ENCODE results near the gene PRSS57. TPM values are rescaled to one million over a fixed set of nuclear protein-coding genes. Genes with fewer than 3 reads are reported as not detected.
"Not testable (repeated sequence)": the region's sequence is repeated elsewhere in the genome, so short reads cannot be mapped to it uniquely, and the experiment has no call there.

PRSS57 gene
- total RNA-seq, 1 donor from 2014 or later = not detected

DNA sequence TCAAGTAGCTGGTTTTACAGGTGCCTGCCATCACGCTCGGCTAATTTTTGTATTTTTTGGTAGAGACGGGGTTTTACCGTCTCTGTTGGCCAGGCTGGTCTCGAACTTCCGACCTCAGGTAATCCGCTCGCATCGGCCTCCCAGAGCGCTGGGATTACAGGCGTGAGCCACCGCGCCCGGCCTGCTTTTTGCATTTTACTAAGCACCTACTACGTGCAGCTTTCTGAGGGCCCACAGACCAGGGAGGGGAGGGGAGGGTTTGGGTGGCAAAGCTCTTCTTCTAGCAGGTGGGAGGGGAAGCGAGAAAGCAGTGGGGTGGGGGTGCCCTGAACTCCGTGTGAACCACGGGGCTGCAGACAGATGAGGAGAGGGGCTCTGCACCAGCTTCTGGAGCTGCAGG, 28.5 kb upstream of the PRSS57 start:
- intact Hi-C loops (cut with micrococcal nuclease) = no loop called here

DNA sequence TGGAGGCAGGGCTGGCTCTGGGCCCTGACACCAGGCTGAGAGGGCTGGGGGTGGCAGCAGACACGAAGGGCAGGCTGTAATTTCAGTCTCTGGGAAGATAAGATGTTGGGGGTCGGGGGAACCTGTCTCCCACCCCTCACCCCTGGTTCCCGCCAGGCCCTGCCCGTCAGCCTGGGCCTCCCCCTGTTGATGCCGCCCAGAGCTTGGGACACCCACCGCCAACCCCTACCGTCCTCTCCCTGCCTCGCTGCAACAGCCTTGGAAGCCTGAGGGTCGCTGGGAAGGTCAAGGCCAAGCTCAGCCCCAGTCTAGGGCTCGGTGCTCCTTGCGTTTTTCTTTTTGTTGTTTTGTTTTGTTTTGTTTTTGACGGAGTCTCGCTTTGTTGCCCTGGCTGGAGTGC, 28.0 kb upstream of the PRSS57 start:
- intact Hi-C loops (cut with micrococcal nuclease) = no loop called here

DNA sequence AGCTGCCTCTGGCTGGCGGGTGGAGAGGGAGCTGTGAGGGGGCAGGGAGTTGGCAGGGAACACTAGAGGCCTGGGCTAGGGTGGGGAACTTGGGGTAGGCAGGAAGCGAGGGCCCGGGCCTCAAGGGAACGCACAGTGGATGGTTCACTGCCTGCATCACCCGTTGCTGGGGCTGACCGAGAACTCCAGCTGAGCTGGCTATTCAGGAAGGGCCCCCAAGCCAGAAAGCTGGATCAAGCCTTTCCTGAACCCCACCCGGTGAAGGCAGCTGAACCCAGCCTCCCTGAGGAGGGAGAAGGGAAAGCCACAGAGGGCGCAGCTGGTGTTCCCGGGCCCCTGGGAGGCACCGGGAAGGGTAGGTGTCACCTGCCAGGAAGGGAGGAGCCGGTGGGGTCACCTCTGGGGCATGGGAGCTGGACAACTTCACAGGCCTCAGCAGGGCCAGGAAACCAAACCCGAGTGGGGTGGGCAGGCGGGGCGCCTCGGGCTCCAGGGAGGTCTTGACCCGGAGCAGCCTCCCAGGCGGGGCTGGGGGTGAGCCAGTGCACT, 27.4 kb upstream of the PRSS57 start:
- intact Hi-C loops (cut with micrococcal nuclease) = no loop called here

DNA sequence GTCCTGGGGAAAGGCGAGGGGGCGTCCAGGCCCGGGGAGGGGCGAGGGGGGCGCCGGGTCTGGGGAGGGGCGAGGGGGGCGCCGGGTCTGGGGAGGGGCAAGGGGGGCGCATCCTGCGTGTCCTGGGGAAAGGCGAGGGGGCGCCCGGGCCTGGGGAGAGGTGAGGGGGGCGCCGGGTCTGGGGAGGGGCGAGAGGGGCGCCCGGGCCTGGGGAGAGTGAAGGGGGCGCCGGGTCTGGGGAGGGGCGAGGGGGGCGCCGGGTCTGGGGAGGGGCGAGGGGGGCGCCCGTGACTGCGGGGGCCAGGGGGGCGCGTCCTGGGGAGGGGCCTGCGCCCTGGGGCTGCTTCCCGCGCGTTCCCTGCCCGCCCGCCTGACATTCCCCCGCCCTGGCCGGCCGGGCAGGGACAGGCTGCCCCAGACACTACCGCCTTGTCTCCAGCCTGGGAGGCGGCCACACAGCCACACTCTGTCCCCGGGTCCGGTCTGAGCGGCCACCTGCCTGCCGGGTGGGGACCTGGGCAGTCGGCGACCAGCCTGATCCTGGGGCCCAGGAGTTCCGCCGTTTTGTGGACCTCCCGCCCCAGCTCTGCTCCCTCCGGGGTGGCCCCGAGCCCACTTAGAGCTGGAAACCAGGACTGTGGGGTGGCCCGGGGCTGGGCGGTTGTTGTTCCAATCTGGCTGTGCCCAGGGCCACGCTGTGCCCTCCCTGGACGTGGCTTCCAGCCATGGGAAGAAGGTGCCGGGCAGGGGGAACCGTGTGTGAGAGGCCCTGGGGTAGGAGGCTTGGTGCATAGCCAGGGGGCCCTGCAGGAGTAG, 25.3 kb upstream of the PRSS57 start:
- intact Hi-C loops (cut with micrococcal nuclease) = no loop called here

DNA sequence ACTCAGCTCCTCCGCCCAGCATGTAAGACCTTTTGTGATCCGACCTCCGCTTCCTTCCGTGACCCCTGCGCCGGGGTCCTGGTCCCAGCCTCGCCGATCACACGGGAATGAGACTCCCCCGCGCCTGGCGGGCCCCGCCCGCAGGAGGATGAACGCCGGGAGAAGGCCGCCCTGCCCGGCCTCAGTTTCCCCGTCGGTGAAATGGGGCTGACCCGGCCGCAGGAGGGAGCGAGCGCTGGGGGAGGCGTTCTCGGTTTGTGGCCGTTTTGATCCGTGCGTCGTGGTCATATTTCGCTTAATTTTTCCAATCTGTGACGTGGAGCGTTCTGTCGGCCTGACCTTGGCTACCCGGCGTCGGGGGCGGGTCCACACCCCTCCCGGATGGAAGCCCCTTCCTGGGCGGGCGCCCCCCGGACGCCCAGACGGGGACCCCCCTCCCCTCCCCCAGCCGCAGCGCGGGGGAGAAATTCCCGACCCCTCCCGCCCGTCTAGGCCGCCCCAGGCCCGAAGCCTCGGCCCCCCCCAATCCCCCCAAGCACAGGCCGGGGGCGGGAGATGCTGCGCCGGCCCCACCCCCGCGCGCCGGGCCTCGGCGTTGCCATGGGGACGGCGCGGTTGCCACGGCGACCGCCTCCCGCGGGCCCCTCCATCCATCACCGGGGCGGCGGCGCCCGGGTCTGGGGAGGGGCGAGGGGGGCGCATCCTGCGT, 24.5 kb upstream of the PRSS57 start:
- intact Hi-C loops (cut with micrococcal nuclease) = no loop called here

DNA sequence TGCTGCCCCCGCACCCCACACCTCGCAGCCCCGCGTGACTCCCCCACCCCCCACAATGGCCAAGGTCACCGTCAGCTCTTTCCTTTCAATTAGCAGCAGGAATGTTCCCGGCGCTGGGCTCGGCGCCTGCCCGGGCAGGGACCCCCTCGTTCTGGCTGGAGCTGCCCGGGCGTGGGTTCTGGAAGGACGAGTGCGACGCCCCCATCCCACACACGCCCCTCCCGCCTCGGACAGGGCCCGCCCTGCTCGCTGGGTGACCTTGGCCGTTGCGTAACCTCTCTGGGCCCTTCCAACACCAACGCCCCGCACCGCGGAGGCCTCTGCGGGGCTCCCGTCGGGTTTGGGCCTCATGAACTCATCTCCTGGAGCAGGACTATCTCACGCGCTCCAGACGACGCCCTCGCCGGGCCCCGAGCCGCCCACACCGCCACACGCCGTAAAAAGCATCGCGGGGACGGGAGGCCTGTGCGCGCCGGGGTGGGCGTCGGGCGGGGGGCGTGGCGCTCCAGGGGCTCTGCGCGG, 23.8 kb upstream of the PRSS57 start:
- intact Hi-C loops (cut with micrococcal nuclease) = no loop called here

DNA sequence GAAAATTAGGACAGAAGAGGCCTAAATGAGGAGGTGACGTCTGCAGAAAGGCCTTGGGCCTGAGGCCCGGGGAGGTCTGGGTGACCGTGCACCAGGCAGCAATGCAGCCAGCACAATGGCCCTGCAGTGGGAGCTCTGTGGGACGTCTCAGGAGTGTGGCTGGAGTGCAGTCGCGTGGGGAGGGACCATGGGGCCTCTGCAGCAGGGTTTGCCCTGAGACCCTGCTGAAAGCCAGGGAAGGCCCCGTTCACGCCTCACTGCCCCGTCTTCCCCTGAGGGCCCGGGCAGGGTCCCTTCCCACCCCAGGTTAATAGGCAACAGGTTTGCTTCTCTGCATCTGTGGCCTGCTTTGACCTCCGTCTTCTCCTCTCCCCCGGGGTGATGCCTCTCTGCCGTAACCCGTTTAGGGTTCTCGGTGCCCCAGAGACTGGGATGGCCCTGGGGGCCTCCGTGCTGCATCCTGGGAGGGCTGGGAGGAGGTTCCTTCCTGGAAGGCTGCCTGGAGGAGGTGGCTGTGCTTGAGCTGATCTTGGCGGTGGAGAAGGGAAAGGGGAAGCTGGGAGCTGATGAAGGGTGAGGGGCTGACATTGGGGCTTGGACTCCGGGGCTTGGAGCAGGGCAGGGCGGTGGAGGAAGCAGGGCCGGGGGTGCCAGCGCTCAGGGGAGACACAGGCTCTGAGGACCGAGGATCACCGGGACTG, 23.1 kb upstream of the PRSS57 start:
- intact Hi-C loops (cut with micrococcal nuclease) = no loop called here

DNA sequence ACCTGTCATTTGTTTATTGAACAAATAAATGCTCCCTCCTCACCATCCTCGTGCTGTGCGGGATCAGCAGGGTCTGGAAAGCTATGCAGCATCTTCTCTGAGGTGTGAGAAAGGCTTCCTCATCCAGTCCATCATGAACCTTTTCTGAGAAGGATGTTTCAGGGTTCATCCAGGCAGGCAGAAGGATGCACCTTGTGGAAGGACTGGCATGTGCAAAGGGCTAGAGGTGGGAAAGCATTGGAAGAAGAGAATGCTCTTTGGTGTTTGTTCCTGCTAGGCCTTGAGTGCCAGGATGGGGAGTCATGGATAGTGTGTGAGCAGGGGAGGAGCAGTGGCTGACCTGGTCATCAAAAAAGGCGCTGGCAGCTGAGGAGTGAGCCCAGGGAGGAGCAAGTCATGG, 20.1 kb upstream of the PRSS57 start:
- intact Hi-C loops (cut with micrococcal nuclease) = no loop called here

DNA sequence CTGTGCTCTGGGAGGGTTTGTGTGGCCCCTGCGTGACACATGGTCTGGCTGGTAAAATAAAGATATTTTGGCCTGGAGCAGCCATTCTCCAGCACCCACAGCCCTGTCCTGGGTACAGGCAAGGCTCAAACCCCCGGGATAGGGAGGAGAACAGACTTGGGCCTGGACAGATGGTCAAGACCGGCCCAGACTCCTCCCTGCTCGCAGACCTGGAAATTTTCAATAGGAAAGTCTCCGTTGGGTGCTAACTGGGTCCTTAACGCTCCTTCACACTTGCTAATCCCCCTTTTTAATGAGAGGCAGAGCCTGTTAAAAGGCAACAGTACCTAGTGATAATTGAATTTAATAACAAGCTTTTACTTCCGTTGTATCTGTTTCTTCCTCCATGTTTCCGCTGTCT, 16.0 kb upstream of the PRSS57 start:
- intact Hi-C loops (cut with micrococcal nuclease) = no loop called here

DNA sequence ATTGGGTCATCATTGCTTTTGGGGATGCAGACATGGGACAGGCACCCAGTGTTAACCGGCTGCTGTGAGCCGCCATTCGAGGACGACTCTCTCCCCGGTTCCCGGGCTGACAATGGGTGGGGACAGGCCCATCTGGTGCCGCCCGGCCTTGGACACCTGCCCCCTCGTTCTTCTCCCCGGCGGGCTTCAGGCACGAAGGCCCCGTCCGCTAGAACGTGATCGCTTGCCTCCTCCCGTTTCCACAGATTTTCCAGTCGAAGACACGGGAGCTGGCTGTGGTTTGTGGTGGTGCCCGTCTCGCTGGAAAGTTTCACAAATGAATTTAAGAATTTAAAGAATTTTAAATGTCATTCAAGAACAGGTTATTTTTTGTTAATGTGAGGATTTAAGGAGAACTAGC, 15.5 kb upstream of the PRSS57 start:
- intact Hi-C loops (cut with micrococcal nuclease) = no loop called here

DNA sequence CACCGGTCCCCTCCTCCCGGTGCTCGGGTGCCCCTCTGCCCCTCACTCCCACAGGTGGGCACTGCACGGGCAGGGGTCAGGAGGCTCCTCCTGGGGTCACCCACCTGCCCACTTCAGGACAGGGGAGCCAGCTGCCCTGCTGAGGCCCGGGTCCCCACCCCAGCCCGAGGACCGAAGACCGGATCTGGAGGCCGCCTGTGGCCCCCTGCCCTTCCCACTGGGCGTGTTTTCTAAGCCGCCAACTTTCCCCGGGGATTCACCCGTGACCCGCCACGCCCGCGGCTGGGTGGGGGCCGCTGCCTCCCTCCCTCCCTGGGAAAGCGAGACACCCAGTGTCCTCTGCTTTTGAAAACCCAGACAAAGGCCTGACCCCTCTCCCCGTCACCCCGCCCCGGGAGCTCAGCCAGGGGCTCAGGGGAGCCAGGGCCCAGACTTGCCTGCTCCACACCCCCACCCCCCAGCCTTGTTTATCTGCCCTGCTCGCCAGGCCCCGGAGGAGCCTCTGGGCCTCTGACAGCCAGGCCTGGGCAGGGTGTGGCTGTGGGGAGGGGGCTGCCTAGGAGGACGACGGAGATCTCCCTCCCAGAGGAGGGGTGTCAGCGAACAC, 14.8 kb upstream of the PRSS57 start:
- intact Hi-C loops (cut with micrococcal nuclease) = no loop called here

DNA sequence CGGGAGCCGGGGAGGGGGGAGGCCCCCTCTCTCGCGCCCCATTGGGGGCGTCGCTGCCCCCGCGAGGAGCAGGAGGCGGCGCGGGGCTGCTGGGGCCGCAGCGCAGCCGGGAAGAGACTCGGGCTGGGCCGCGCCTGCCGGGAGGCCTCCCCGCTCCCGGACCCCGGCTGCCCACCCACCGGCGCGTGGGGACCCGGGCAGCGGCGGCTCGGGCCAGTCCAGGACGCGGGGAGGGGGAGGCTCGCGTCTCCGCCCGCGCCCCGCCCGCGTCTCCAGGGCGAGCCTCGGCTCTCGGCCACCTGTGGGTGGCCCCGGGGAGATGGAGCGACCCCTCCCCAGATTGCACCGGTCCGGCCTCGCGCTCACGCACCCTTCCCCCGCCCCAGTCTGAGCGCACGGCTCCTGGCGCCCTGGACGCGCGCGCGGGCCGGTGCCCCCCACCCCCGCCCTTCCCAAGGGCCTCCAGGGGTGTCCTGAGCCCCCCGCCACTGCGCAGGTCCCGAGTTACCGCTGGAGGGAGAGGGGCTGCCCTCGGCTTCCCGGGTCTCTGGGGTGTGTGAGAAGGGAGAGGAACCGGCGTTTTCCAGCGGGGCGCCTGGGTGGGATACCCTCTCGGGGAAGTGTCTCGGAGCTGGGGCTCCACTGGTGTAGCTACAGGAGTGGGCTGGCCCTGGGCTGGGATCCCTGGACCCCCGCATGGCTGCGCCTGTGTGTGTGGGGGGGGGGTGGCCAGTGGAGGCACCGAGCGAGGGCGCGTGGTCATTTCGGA, 14.1 kb upstream of the PRSS57 start:
- intact Hi-C loops (cut with micrococcal nuclease) = no loop called here

DNA sequence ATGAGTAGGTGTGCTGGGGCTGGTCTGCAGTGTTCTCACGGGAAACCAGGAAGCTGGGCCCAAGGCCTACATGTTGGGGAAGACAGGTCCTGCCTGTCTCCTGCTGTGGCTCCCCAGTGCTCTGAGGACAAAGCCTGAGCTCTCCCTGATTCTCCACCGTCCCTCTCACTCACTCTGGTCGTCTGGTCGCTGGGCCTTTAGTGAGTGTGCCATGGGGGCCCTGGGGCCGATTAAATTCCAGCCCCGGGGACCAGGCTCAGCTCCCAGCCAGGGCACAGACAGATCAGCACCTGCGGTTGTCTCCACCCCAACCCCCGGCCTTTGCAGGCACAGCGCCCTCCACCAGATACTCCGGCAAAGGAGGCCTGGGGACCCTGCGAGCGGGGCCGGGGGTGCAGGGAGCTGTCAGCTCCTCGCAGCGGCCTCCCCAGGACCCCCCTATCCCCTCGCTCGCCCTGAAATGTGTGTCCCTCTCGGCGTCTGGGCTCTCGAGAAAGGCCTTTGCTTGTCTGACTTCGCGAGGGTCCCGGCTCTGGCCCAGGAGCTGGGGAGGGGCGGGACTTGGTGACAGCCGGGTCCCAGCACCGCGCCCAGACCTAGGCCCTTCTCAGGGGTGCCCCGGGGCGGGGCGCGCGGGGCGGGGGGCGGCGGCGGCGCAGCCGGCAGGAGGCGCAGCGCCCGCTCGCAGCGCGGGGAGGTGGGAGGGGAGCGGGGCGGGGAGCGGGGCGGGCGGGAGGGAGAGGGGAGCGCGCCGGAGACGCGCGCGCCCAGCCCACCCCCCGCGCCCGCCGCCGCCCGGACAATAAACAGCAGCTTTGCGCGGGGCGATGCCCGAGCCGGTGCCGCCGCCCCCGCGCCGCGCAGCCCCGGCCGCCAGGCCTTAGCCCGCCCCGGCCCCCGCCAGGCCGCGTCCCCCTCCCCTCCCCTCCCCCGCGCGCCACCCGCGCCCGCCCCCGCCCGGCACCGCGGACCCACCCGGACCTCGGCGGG, 13.2 kb upstream of the PRSS57 start, which contains the start of gene PALM:
Gene PALM, plus strand, starts transcription at position 782 of the 990 bp plus-strand sequence. CDS start 212 bp downstream, outside the sequence.
- intact Hi-C loops (cut with micrococcal nuclease) = no loop called here

DNA sequence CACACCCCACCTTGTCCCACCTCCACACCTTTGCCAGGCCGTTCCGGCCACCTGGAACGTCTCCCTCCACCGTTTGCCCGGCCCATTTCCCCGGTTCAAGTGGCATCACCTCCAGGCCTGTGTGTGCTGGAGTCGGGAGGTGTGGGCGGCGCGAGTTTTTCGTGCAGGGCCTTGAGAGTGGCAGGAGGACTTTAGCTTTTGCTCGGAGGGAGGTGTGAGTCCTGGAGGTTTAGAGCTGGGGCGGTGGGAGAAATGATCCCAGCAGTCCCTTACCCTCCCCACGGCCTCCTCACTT, 9.1 kb upstream of the PRSS57 start:
- intact Hi-C loops (cut with micrococcal nuclease) = no loop called here

DNA sequence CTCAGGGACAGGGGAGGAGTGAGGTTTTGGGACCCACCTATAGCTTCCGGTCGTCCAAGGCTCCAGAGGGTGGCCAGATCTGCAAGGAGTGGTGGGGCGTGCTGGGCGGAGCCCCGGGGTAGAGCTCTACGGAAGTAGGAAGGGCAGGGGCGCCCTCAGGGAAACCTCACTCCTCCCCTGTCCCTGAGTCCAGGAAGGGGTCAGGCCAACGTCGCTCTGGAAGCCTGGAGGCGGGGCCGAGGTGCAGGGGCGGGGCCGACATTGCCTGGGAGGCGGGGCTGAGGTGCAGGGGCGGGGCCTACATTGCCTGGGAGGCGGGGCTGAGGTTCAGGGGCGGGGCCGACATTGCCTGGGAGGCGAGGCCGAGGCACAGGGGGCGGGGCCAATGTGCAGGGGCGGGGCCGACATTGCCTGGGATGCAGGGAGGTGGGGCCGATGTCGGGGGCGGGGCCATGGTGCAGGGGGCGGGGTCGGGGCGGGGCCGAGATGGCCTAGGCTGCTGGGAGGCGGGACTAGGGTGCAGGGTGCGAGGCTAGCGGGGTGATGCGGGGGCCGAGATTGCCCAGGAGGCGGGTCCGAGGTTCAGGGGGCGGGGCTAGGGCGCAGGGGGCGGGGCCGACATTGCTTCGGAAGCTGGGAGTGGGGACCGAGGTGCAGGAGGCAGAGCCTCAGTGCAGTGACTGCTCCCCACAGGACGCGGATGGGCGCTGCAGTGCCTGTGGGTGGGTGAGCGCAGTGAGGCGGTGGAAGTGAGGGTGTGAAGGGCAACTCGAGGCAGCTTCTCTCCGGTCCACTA, 8.6 kb upstream of the PRSS57 start:
- intact Hi-C loops (cut with micrococcal nuclease) = loop anchor here (1.0 kb wide), 4 partner anchors 24 to 169 kb away; partner anchors contain the start of gene RNF126

DNA sequence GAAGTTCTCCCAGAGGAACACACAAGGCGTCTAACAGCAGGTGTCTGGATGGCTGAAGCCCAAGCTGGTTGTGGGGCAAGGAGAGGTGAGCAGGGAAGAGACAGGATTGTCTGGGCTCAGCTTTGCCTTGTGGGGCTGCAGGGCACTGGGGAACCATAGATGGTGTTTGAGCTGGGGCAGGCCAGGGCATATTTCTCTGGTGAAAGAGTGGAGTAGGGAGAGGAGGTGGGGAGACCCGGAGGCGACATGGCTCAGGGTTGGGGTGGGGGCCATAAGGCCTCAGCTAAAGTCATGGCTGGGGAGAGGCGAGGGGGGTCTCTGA, 8.0 kb upstream of the PRSS57 start:
- intact Hi-C loops (cut with micrococcal nuclease) = loop anchor here (1.0 kb wide), 4 partner anchors 23 to 170 kb away; partner anchors contain the start of gene RNF126

DNA sequence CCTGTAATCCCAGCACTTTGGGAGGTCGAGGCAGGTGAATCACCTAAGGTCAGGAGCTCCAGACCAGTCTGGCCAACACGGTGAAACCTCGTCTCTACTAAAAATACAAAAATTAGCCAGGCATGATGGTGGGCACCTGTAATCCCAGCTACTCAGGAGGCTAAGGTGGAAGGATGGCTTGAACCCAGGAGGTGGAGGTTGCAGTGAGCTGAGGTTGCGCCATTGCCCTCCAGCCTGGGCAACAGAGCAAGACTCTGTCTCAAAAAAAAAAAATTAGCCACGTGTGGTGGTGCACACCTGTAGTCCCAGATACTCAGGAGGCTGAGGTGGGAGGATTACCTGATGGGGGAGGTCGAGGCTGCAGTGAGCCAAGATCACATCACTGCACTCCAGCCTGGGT, 7.6 kb upstream of the PRSS57 start:
- intact Hi-C loops (cut with micrococcal nuclease) = loop anchor here (1.0 kb wide), 4 partner anchors 23 to 170 kb away; partner anchors contain the start of gene RNF126

DNA sequence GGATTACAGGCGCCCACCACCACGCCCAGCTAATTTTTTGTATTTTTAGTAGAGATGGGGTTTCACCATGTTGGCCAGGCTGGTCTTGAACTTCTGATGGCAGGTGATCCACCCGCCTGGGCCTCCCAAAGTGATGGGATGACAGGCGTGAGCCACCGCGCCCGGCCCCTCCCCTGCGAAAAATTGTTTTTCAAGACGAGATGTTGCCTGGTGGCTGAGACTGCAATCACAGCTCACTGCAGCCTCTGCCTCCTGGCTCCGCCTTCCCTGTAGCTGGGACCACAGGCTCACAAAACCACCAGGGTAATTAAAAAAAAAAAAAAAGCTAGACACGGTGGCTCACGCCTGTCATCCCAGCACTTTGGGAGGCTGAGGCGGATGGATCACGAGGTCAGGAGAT, 4.6 kb upstream of the PRSS57 start:
- intact Hi-C loops (cut with micrococcal nuclease) = not testable (repeated sequence)
